ENCODE results near the gene PFDN1. TPM values are rescaled to one million over a fixed set of nuclear protein-coding genes. Genes with fewer than 3 reads are reported as not detected.

Gene PFDN1
- polyA plus RNA-seq, 6 donors from 2014 or later: 110 to 269 (median 140) TPM

- Mint-ChIP-seq H3K36me3 (no peaks in the 10 kb centered on the region), H3K27ac (peak overlapping the region in 1 of 6 donors; percentile 90), H3K4me3 (peak overlapping the region in 3 of 8 donors; percentile 72 to 76 (median 74)), H3K4me1 (peaks cover 6 to 30% (median 28%) of the 10 kb centered on the region in 3 donors), H3K9me3 (no peaks in the 10 kb centered on the region), H3K27me3 (no peaks in the 10 kb centered on the region)
- DNase-seq (no peak), ATAC-seq (ENCODE audit: low read depth in 2 of 2) (no peak)
These were observed 18.9 kb downstream of the PFDN1 start for GRCh38 chr5:140284013-140284412.

GRCh38 chr5:140282266-140282665 lies 20.6 kb downstream of the PFDN1 start:
- ATAC-seq (ENCODE audit: low read depth in 2 of 2) (no peak), DNase-seq (no peak)
- Mint-ChIP-seq H3K4me1 (peaks cover 10 to 28% (median 26%) of the 10 kb centered on the region in 3 donors), H3K9me3 (peaks cover 0 to 2% (median 0%) of the 10 kb centered on the region in 7 donors), H3K27ac (peak overlapping the region in 2 of 6 donors; percentile 61 to 71), H3K27me3 (no peaks in the 10 kb centered on the region), H3K36me3 (peaks cover 5 to 7% of the 10 kb centered on the region in 2 donors), H3K4me3 (no peak overlapping the region)

GRCh38 chr5:140275837-140276236 lies 27.1 kb downstream of the PFDN1 start:
- DNase-seq: no peak
- Mint-ChIP-seq H3K9me3 (peaks cover 0 to 2% (median 0%) of the 10 kb centered on the region in 7 donors), H3K4me3 (no peak overlapping the region), H3K27ac (no peak overlapping the region), H3K36me3 (peaks cover 17 to 20% of the 10 kb centered on the region in 2 donors), H3K4me1 (peaks cover 0 to 12% (median 5%) of the 10 kb centered on the region in 3 donors), H3K27me3 (no peaks in the 10 kb centered on the region)
- no peak for ATAC-seq (ENCODE audit: low read depth in 2 of 2)

DNA sequence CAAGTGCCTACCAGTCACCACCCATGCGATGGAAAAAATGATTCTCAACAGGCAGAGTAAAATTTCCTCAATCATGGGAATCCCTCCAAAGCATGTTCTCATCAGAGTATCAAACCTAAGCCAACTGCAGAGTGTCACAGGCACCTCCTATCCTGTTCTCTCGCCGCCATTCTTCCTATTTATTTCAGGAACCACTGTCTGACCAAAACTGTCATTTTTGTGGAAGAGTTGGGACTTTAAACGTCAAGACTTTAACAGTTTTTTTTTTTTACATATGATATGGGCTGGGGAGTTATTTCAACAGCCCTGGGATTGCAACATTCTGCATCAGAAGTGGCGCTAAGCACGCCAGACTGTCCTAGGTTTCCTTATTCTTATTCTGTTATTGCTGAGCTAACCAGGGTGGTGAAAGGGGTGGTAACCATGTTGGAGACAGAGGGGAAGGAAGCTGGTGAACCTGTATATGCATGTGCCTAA lies 29.5 kb downstream of the PFDN1 start:
- H3K27me3 Mint-ChIP-seq: no peaks in the 10 kb centered on the region
- H3K36me3 Mint-ChIP-seq: peaks cover 19 to 20% of the 10 kb centered on the region in 2 donors
- no peak for DNase-seq
- peak overlapping the region in 1 of 6 donors; percentile 30 for H3K27ac Mint-ChIP-seq
- ATAC-seq (ENCODE audit: low read depth in 2 of 2): no peak
- no peak overlapping the region for H3K4me3 Mint-ChIP-seq
- H3K4me1 Mint-ChIP-seq: peaks cover 0 to 8% (median 5%) of the 10 kb centered on the region in 3 donors
- H3K9me3 Mint-ChIP-seq: peaks cover 0 to 2% (median 0%) of the 10 kb centered on the region in 7 donors

GRCh38 chr5:140270008-140270407 lies 32.9 kb downstream of the PFDN1 start:
- Mint-ChIP-seq H3K27me3 (no peaks in the 10 kb centered on the region), H3K9me3 (no peaks in the 10 kb centered on the region), H3K36me3 (peaks cover 0 to 11% of the 10 kb centered on the region in 2 donors), H3K27ac (peak overlapping the region in 1 of 6 donors; percentile 67), H3K4me3 (no peak overlapping the region), H3K4me1 (peaks cover 9 to 26% (median 19%) of the 10 kb centered on the region in 3 donors)
- ATAC-seq (ENCODE audit: low read depth in 2 of 2) (no peak), DNase-seq (no peak)

GRCh38 chr5:140267559-140268018 lies 35.3 kb downstream of the PFDN1 start:
- DNase-seq (no peak), ATAC-seq (ENCODE audit: low read depth in 2 of 2) (no peak)
- H3K9me3 Mint-ChIP-seq: no peaks in the 10 kb centered on the region
- no peaks in the 10 kb centered on the region for H3K27me3 Mint-ChIP-seq
- no peak overlapping the region for H3K4me3 Mint-ChIP-seq
- peaks cover 0 to 6% of the 10 kb centered on the region in 2 donors for H3K36me3 Mint-ChIP-seq
- peaks cover 9 to 27% (median 20%) of the 10 kb centered on the region in 3 donors for H3K4me1 Mint-ChIP-seq
- H3K27ac Mint-ChIP-seq: peak overlapping the region in 3 of 6 donors; percentile 21 to 79 (median 72)

DNA sequence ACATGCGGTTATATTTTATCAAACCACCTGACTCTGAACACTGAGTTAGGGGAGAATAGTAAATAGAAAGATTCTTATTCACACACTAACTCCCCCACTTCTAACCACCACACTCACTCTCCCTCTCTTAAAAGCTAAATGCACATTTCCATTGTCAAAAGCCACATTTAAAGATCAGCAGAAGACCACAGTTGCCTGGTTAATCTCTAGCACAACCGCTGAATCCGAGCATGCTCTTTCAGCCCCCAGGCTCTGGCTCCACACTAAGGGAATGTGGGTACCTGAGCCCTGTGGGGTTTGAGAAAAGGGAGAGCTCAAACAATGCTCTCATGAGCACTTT lies 35.7 kb downstream of the PFDN1 start:
- H3K4me3 Mint-ChIP-seq: no peak overlapping the region
- H3K36me3 Mint-ChIP-seq: peaks cover 0 to 6% of the 10 kb centered on the region in 2 donors
- H3K4me1 Mint-ChIP-seq: peaks cover 9 to 27% (median 20%) of the 10 kb centered on the region in 3 donors
- no peak for ATAC-seq (ENCODE audit: low read depth in 2 of 2)
- H3K27me3 Mint-ChIP-seq: no peaks in the 10 kb centered on the region
- peak overlapping the region in 2 of 6 donors; percentile 72 to 79 for H3K27ac Mint-ChIP-seq
- H3K9me3 Mint-ChIP-seq: no peaks in the 10 kb centered on the region
- DNase-seq: no peak

- Mint-ChIP-seq H3K9me3 (no peaks in the 10 kb centered on the region), H3K27me3 (no peaks in the 10 kb centered on the region), H3K36me3 (peaks cover 0 to 6% of the 10 kb centered on the region in 2 donors), H3K4me3 (no peak overlapping the region), H3K4me1 (peaks cover 9 to 30% (median 23%) of the 10 kb centered on the region in 3 donors), H3K27ac (peak overlapping the region in 1 of 6 donors; percentile 76)
- ATAC-seq (ENCODE audit: low read depth in 2 of 2) (no peak), DNase-seq (no peak)
These were observed 36.3 kb downstream of the PFDN1 start for GRCh38 chr5:140266471-140267200.

DNA sequence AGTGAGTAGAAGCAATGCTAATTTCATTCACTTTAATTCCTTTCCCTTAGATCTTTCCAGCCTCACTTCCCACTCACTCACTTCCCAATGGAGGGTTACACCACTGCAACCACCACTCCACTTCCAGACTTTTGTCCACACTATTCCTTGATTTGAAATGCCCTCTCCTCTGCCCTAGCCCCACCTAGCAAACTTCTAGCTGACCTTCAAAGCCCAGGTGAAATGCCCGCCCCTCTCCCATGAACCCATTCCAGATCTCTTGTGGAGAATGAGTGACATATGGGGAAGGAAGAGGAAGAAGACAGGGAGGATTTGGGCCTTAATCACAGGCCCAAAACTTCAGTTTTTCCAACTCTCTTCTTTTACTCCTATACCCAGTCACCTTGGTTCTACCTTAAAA lies 37.1 kb downstream of the PFDN1 start:
- no peak overlapping the region for H3K4me3 Mint-ChIP-seq

DNA sequence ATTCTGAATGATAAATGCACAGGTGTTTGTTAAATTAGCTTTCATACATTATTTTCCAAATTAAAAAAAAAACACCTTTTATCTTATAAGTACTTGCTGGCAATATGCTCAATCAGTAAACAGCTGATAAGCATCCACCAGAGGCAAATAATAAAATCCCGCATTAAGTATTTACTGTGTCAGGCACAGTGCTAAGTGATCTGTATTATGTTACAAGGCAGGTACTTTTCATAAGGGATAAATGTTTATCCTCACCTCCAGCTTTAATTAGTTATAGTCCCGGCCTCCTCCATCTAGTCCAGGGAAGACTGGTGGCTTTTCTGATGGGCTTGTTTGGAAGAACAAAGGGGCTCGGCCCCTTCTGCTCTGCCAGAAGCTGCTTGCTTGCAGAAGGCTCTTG lies 40.1 kb downstream of the PFDN1 start:
- Mint-ChIP-seq H3K27ac (no peak overlapping the region), H3K4me1 (peaks cover 12 to 36% (median 24%) of the 10 kb centered on the region in 3 donors), H3K9me3 (no peaks in the 10 kb centered on the region), H3K36me3 (peaks cover 17 to 23% of the 10 kb centered on the region in 2 donors), H3K4me3 (no peak overlapping the region), H3K27me3 (no peaks in the 10 kb centered on the region)
- ATAC-seq (ENCODE audit: low read depth in 2 of 2) (no peak), DNase-seq (no peak)

More for the DNA sequence above, 37.1 kb downstream of the PFDN1 start:
- Mint-ChIP-seq H3K4me1 (peaks cover 9 to 34% (median 24%) of the 10 kb centered on the region in 3 donors), H3K27me3 (no peaks in the 10 kb centered on the region), H3K9me3 (no peaks in the 10 kb centered on the region), H3K36me3 (peaks cover 0 to 6% of the 10 kb centered on the region in 2 donors), H3K27ac (peak overlapping the region in 2 of 6 donors; percentile 33 to 68)
- ATAC-seq (ENCODE audit: low read depth in 2 of 2) (no peak), DNase-seq (no peak)

DNA sequence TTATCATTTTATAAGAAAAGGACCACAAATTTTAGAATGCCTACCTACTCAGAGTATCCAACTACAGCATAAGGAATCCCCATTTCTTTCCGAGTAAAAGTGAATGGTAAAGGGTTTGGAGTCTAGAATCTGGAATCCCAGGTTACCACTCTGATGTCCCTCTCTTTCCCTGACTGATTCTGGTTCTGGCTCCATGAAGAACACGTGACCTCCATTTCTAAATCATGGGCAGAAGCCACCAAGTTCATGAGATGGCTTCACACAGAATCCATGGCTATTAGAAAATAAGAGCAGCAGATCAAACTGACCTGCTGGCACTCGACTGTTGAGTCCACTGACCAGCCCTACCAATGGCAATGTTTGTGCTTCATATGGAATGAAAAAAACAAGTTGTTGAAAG lies 40.7 kb downstream of the PFDN1 start:
- Mint-ChIP-seq H3K27me3 (no peaks in the 10 kb centered on the region), H3K27ac (peak overlapping the region in 4 of 6 donors; percentile 45 to 88 (median 55)), H3K4me3 (no peak overlapping the region), H3K9me3 (no peaks in the 10 kb centered on the region), H3K36me3 (peaks cover 22 to 29% of the 10 kb centered on the region in 2 donors), H3K4me1 (peaks cover 14 to 36% (median 20%) of the 10 kb centered on the region in 3 donors)
- DNase-seq (no peak), ATAC-seq (ENCODE audit: low read depth in 2 of 2) (no peak)

GRCh38 chr5:140261403-140262171 lies 41.3 kb downstream of the PFDN1 start:
- peaks cover 15 to 33% (median 17%) of the 10 kb centered on the region in 3 donors for H3K4me1 Mint-ChIP-seq
- H3K36me3 Mint-ChIP-seq: peaks cover 22 to 29% of the 10 kb centered on the region in 2 donors
- peak overlapping the region in 3 of 6 donors; percentile 13 to 45 (median 37) for H3K27ac Mint-ChIP-seq
- ATAC-seq (ENCODE audit: low read depth in 2 of 2) (no peak), DNase-seq (no peak)
- no peaks in the 10 kb centered on the region for H3K9me3 Mint-ChIP-seq
- no peaks in the 10 kb centered on the region for H3K27me3 Mint-ChIP-seq
- no peak overlapping the region for H3K4me3 Mint-ChIP-seq

GRCh38 chr5:140260089-140260656 lies 42.7 kb downstream of the PFDN1 start:
- H3K27ac Mint-ChIP-seq: peak overlapping the region in 1 of 6 donors; percentile 15
- no peak overlapping the region for H3K4me3 Mint-ChIP-seq
- no peak for DNase-seq
- H3K27me3 Mint-ChIP-seq: no peaks in the 10 kb centered on the region
- peaks cover 22 to 29% of the 10 kb centered on the region in 2 donors for H3K36me3 Mint-ChIP-seq
- no peaks in the 10 kb centered on the region for H3K9me3 Mint-ChIP-seq
- ATAC-seq (ENCODE audit: low read depth in 2 of 2): no peak
- peaks cover 6 to 19% (median 7%) of the 10 kb centered on the region in 3 donors for H3K4me1 Mint-ChIP-seq

Measured in naive B cell (primary cell).